GM10248 (cell line): ENCODE data around the gene ITGA1.

Experiments
- CTCF ChIA-PET: fragments of 300-600 bp; sonication (Branson Sonifier 250); formaldehyde crosslinking; extraction: SDS; loops from one replicate; lab custom pipeline; 2021; ENCODE audit warnings: antibody characterized with exemption; lab: Yijun Ruan, JAX
- POLR2A ChIA-PET: fragments of 350-650 bp; sonication (Branson Sonifier 250); formaldehyde crosslinking; extraction: SDS; loops from one replicate; lab custom pipeline; 2020; ENCODE audit warnings: antibody characterized with exemption; lab: Yijun Ruan, JAX
- DNase-seq: peaks from one replicate; pipeline ENCODE4 v3.0.0; 2012; ENCODE audit errors: extremely low spot score
- CTCF ChIP-seq: IDR thresholded peaks from 2 replicates; pipeline ENCODE4 v1.5.1; 2012; ENCODE audit warnings: mild to moderate bottlenecking, low read depth; ENCODE audit errors: extremely low read depth, missing control alignments, control extremely low read depth

Gene ITGA1

GRCh38 chr5:52947851-52948250, 160.1 kb downstream of the ITGA1 start:
- no peak for TF ChIP-seq CTCF
- POLR2A ChIA-PET: no interaction called here
- no peak for DNase-seq
- CTCF ChIA-PET: interaction anchor here (0.6 to 6.0 kb wide), 32 partner anchors 8 to 1296 kb away, joined by 3 to 112 read pairs (median 5); partner anchors contain the start of gene MOCS2

- ChIA-PET CTCF (interaction anchor here (0.6 to 6.0 kb wide), 41 partner anchors 9 to 1295 kb away, joined by 3 to 112 read pairs (median 4); partner anchors contain the start of gene MOCS2), POLR2A (no interaction called here)
- peak; percentile 59 for DNase-seq
- TF ChIP-seq CTCF: peak; percentile 72
Measured at GRCh38 chr5:52948418-52949076, 160.8 kb downstream of the ITGA1 start.

GRCh38 chr5:52950686-52951085, 163.0 kb downstream of the ITGA1 start:
- no peak for TF ChIP-seq CTCF
- CTCF ChIA-PET: interaction anchor here (1.6 to 6.0 kb wide), 4 partner anchors 11 to 155 kb away, joined by 3 to 112 read pairs (median 35); no protein-coding TSS in a partner anchor
- POLR2A ChIA-PET: no interaction called here
- no peak for DNase-seq

GRCh38 chr5:52952483-52952882, 164.8 kb downstream of the ITGA1 start:
- TF ChIP-seq CTCF: no peak
- ChIA-PET POLR2A (no interaction called here), CTCF (interaction anchor here (1.0 to 3.1 kb wide), 3 partner anchors 11 to 144 kb away, joined by 3 to 11 read pairs (median 4); no protein-coding TSS in a partner anchor)
- no peak for DNase-seq

- no peak for TF ChIP-seq CTCF
- ChIA-PET CTCF (interaction anchor here (1.1 kb wide), 1 partner anchor 142 kb away, joined by 3 read pairs; no protein-coding TSS in a partner anchor), POLR2A (no interaction called here)
- DNase-seq: no peak
Measured at GRCh38 chr5:52956014-52956413, 168.3 kb downstream of the ITGA1 start.

GRCh38 chr5:52956915-52957747, 169.4 kb downstream of the ITGA1 start:
- no peak for DNase-seq
- POLR2A ChIA-PET: no interaction called here
- TF ChIP-seq CTCF: no peak
- CTCF ChIA-PET: interaction anchor here (1.1 to 2.5 kb wide), 2 partner anchors 8 to 141 kb away, joined by 3 to 9 read pairs; no protein-coding TSS in a partner anchor
